PC-9 (cell line): Measurements from ENCODE around the gene AQP4. TPM values are rescaled to one million over a fixed set of nuclear protein-coding genes. Genes with fewer than 3 reads are reported as not detected.

Source experiments
- BruUV-seq: library from RNA; stranded (reverse); fragments of 400-500 nt; replicated peaks from 2 replicates; lab custom pipeline; 2021; lab: Mats Ljungman, UMichigan
- CTCF ChIA-PET: fragments of 300-600 bp; sonication (Branson Sonifier 250); formaldehyde crosslinking; loops from one replicate; lab custom pipeline; 2022; ENCODE audit warnings: antibody characterized with exemption; lab: Charles Lee
- POLR2A ChIA-PET: fragments of 300-600 bp; sonication (Branson Sonifier 250); formaldehyde crosslinking; loops from one replicate; lab custom pipeline; 2022; ENCODE audit warnings: antibody characterized with exemption; ENCODE audit not compliant: unreplicated experiment; lab: Charles Lee
- DNase-seq, 2 experiments: peaks; one replicate each; pipeline versions ENCODE4 v3.0.0 to v3.0.0-alpha.2; 2015 to 2022; ENCODE audit warnings: mixed read lengths in 1 of 2
- H2AFZ ChIP-seq: fragments of 200-600 bp; sonication (generic); 2 replicates; pipeline ENCODE4 v1.8.1; 2017; ENCODE audit warnings: antibody characterized with exemption
- H3F3A ChIP-seq: fragments of 200-600 bp; sonication (generic); 2 replicates; pipeline ENCODE4 v1.8.1; 2017; ENCODE audit warnings: antibody characterized with exemption, mild to moderate bottlenecking, low read depth; ENCODE audit not compliant: insufficient read depth
- H3K27ac ChIP-seq: fragments of 200-600 bp; sonication (generic); 2 replicates; pipeline ENCODE4 v1.6.1; 2016; ENCODE audit warnings: mixed run types
- H3K27me3 ChIP-seq: fragments of 200-600 bp; sonication (generic); 2 replicates; pipeline ENCODE4 v1.6.1; 2016; ENCODE audit warnings: low read depth, mixed run types; ENCODE audit not compliant: insufficient read depth
- H3K36me3 ChIP-seq: fragments of 200-600 bp; sonication (generic); 2 replicates; pipeline ENCODE4 v1.6.1; 2016; ENCODE audit warnings: low read depth, mixed run types
- H3K4me1 ChIP-seq: fragments of 200-600 bp; sonication (generic); replicated peaks from 2 replicates; pipeline ENCODE4 v1.6.1; 2016; ENCODE audit warnings: mixed run types; ENCODE audit not compliant: insufficient read depth
- H3K4me2 ChIP-seq: fragments of 200-600 bp; sonication (generic); 2 replicates; pipeline ENCODE4 v1.6.1; 2017; ENCODE audit warnings: mixed run types
- H3K4me3 ChIP-seq: fragments of 200-600 bp; sonication (generic); 2 replicates; pipeline ENCODE4 v1.6.1; 2016; ENCODE audit warnings: mixed run types
- H3K79me2 ChIP-seq: fragments of 200-600 bp; sonication (generic); 2 replicates; pipeline ENCODE4 v1.6.1; 2017; ENCODE audit warnings: low read depth, mixed run types
- H3K9me2 ChIP-seq: fragments of 200-600 bp; sonication (generic); 2 replicates; pipeline ENCODE4 v1.8.1; 2017; ENCODE audit warnings: mild to moderate bottlenecking; ENCODE audit not compliant: insufficient read depth
- H3K9me3 ChIP-seq: fragments of 200-600 bp; sonication (generic); 2 replicates; pipeline ENCODE4 v1.8.1; 2016; ENCODE audit warnings: low read depth; ENCODE audit not compliant: insufficient read depth
- H4K20me1 ChIP-seq: fragments of 200-600 bp; sonication (generic); 2 replicates; pipeline ENCODE4 v1.8.1; 2017; ENCODE audit not compliant: insufficient read depth
- EZH2 ChIP-seq: fragments of 200-600 bp; sonication (generic); IDR thresholded peaks from 2 replicates; pipeline ENCODE4 v1.8.0; 2017; ENCODE audit warnings: antibody characterized with exemption, low read depth
- intact Hi-C: fragments of 100-400 bp; cut with micrococcal nuclease; formaldehyde crosslinking; loops from one replicate; pipeline ENCODE4 v1.10.0; 2022; ENCODE audit not compliant: unreplicated experiment
- total RNA-seq: library from RNA; stranded (reverse); gene quantifications from 2 replicates; pipeline ENCODE4 v1.2.3, GENCODE V29; 2021
- TF ChIP-seq, protein P1 (sequence below): fragments of 200-600 bp; sonication (generic); conservative IDR thresholded peaks from 2 replicates; pipeline ENCODE4 v1.6.1; 2017; ENCODE audit warnings: mixed run types, antibody characterized with exemption, mild to moderate bottlenecking, moderate library complexity

Gene AQP4
- total RNA-seq, 1 experiment from 2014 or later: not detected

DNA sequence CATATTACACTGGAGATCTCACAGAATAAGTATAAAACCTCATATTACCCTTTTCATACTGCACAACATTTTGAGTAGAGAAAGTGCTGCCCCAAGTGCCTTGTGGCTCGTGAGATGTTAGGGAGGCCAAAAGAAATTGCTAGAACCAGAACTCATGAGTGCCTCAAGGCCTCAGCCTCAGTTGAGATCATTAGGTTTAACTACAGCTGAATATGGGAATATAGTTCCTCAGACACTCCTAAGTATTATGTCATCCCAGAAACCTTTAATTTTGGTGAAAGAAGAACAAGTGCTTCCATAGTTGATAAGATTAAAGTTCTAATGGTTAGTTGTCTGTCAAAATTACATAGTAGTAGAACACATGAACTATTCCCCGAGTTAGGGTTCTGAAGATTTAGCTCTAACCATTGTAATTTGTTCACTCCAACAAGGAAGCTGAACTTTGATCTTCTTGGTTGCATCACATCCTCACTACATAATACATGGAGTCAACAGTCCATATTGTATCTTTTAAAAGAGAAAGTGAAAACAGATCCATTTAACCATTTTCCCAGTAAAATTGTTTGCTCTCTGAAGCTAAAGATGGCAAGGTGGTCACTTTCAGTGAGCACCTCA, 9.6 kb upstream of the AQP4 start:
- H3K4me1 ChIP-seq: no peaks in the 10 kb centered on the region
- no TSS peak for BruUV-seq
- no peak overlapping the region for H3K4me3 ChIP-seq
- H3F3A ChIP-seq: no peaks in the 10 kb centered on the region
- intact Hi-C loops: no loop called here
- H3K79me2 ChIP-seq: no peaks in the 10 kb centered on the region
- no peaks in the 10 kb centered on the region for H3K27me3 ChIP-seq
- TF ChIP-seq, protein P1, sequence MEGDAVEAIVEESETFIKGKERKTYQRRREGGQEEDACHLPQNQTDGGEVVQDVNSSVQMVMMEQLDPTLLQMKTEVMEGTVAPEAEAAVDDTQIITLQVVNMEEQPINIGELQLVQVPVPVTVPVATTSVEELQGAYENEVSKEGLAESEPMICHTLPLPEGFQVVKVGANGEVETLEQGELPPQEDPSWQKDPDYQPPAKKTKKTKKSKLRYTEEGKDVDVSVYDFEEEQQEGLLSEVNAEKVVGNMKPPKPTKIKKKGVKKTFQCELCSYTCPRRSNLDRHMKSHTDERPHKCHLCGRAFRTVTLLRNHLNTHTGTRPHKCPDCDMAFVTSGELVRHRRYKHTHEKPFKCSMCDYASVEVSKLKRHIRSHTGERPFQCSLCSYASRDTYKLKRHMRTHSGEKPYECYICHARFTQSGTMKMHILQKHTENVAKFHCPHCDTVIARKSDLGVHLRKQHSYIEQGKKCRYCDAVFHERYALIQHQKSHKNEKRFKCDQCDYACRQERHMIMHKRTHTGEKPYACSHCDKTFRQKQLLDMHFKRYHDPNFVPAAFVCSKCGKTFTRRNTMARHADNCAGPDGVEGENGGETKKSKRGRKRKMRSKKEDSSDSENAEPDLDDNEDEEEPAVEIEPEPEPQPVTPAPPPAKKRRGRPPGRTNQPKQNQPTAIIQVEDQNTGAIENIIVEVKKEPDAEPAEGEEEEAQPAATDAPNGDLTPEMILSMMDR: no peak
- no peak for TF ChIP-seq EZH2
- ChIA-PET POLR2A (no interaction called here), CTCF (no interaction called here)
- H3K9me3 ChIP-seq: no peaks in the 10 kb centered on the region
- no peaks in the 10 kb centered on the region for H4K20me1 ChIP-seq
- H3K36me3 ChIP-seq: no peaks in the 10 kb centered on the region
- no peak overlapping the region for H3K27ac ChIP-seq
- H2AFZ ChIP-seq: no peak overlapping the region
- no peak overlapping the region for H3K4me2 ChIP-seq
- no peaks in the 10 kb centered on the region for H3K9me2 ChIP-seq
- no peak for DNase-seq

DNA sequence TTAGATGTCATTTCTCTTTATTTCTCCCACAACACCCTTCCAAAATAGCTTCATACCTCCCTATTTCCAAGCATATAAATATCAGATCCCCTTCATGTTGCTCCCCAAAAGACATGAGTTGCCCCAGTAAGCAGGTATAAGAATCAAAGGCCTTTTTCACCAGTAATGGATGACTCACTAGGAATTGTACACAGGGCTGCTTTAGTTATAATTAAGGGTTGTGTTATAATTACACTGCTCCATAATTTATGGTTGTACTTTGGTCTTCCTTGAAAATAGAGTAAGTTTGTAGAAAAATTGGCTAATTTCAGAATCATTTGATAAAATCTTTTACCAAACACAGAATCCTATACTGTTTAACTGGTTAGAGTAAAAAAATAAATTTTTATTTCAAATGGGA, 8.8 kb upstream of the AQP4 start:
- intact Hi-C loops: no loop called here
- no peaks in the 10 kb centered on the region for H3K27me3 ChIP-seq
- no peak overlapping the region for H3K4me2 ChIP-seq
- no TSS peak for BruUV-seq
- H3K27ac ChIP-seq: no peak overlapping the region
- no peaks in the 10 kb centered on the region for H3K4me1 ChIP-seq
- H3K9me3 ChIP-seq: no peaks in the 10 kb centered on the region
- H3K4me3 ChIP-seq: no peak overlapping the region
- no peaks in the 10 kb centered on the region for H4K20me1 ChIP-seq
- no peaks in the 10 kb centered on the region for H3K9me2 ChIP-seq
- H3F3A ChIP-seq: no peaks in the 10 kb centered on the region
- ChIA-PET POLR2A (no interaction called here), CTCF (no interaction called here)
- H2AFZ ChIP-seq: no peak overlapping the region
- H3K36me3 ChIP-seq: no peaks in the 10 kb centered on the region
- DNase-seq: no peak
- no peaks in the 10 kb centered on the region for H3K79me2 ChIP-seq
- TF ChIP-seq EZH2: no peak
- TF ChIP-seq, protein P1: no peak

DNA sequence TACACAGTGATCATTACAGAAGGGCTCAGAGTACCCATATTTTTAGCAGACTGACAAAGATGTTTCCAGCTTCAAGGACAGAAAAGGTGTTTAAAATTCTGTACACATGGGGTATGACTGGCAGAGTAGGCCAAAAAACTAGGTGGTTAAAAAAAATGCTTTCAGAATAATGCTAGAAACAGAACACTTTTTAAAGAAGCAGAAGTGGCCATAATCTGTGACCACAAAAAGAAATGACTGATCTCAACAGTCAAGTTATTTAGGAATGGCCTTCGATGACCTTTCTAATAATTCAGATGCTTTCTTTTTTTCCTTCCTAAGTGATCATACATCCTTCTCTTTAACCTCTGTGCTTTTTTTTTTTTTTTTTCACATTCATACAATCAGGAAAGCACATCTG, 4.1 kb upstream of the AQP4 start:
- intact Hi-C loops: no loop called here
- H3K4me1 ChIP-seq: no peaks in the 10 kb centered on the region
- no peaks in the 10 kb centered on the region for H3K9me3 ChIP-seq
- DNase-seq: no peak
- TF ChIP-seq EZH2: no peak
- TF ChIP-seq, protein P1: no peak
- no peaks in the 10 kb centered on the region for H4K20me1 ChIP-seq
- H3K9me2 ChIP-seq: no peaks in the 10 kb centered on the region
- POLR2A ChIA-PET: no interaction called here
- no TSS peak for BruUV-seq
- H3K27ac ChIP-seq: no peak overlapping the region
- no peaks in the 10 kb centered on the region for H3K36me3 ChIP-seq
- H3K27me3 ChIP-seq: no peaks in the 10 kb centered on the region
- H3F3A ChIP-seq: no peaks in the 10 kb centered on the region
- CTCF ChIA-PET: no interaction called here
- no peaks in the 10 kb centered on the region for H3K79me2 ChIP-seq
- no peak overlapping the region for H3K4me3 ChIP-seq
- no peak overlapping the region for H3K4me2 ChIP-seq
- no peak overlapping the region for H2AFZ ChIP-seq
